HCT116 (cell line): ENCODE results near the gene NEK7. TPM values are rescaled to one million over a fixed set of nuclear protein-coding genes. Genes with fewer than 3 reads are reported as not detected.

ENCODE experiments used
- ATAC-seq: fragments of 200-7000 bp; cut with Tn5 transposase; 2 replicates; pipeline ENCODE4 v1.9.1; 2020; ENCODE audit warnings: mild to moderate bottlenecking, moderate library complexity
- BruUV-seq: library from RNA; stranded (reverse); fragments of 400-500 nt; replicated peaks from 2 replicates; lab custom pipeline; 2021; lab: Mats Ljungman, UMichigan
- CTCF ChIA-PET: fragments of 300-600 bp; sonication (Branson Sonifier 250); formaldehyde crosslinking; loops from one replicate; lab custom pipeline; 2021; ENCODE audit warnings: antibody characterized with exemption; lab: Charles Lee
- POLR2A ChIA-PET: fragments of 300-600, 350-600 bp; sonication (Branson Sonifier 250); formaldehyde crosslinking; loops from one replicate; lab custom pipeline; 2021; ENCODE audit warnings: antibody characterized with exemption; lab: Charles Lee
- RAD21 ChIA-PET, 2 experiments: fragments of 300-600 bp; sonication (Branson Sonifier 250); formaldehyde crosslinking; loops; one replicate each; lab custom pipeline; 2023; ENCODE audit warnings: low total read pairs in 2 of 2; ENCODE audit not compliant: uncharacterized antibody in 2 of 2, unreplicated experiment in 2 of 2, low non-redundant PET in 1 of 2; lab: Charles Lee
- DNase-seq: peaks from one replicate; pipeline ENCODE4 v3.0.0-alpha.2; 2010; ENCODE audit warnings: low read depth, low spot score
- H2AFZ ChIP-seq: fragments of 200-600 bp; shearing (Covaris generic), sonication (generic); 2 replicates; pipeline ENCODE4 v1.6.1; 2017; ENCODE audit warnings: low read depth, mixed run types, mixed read lengths, antibody characterized with exemption, low read length; ENCODE audit not compliant: poor library complexity, severe bottlenecking
- H3K27ac ChIP-seq: 2 replicates; pipeline ENCODE4 v1.5.1; 2012; ENCODE audit warnings: low read depth, low read length
- H3K27me3 ChIP-seq: fragments of 200-600 bp; sonication (generic); 2 replicates; pipeline ENCODE4 v1.6.1; 2016; ENCODE audit warnings: mixed run types, low read length, mixed read lengths; ENCODE audit not compliant: insufficient read depth
- H3K36me3 ChIP-seq, 2 experiments: fragments of 200-500 bp in 1 of 2; fragments of 200-600 bp in 1 of 2; sonication (Bioruptor generic) in 1 of 2; sonication (generic) in 1 of 2; 2 replicates each; pipeline versions ENCODE4 v1.5.1 to v1.6.1; 2014 to 2016; ENCODE audit warnings: low read length in 2 of 2, inconsistent platforms in 1 of 2, mixed read lengths in 1 of 2, mixed run types in 1 of 2; ENCODE audit not compliant: insufficient read depth in 2 of 2, control insufficient read depth in 1 of 2
- H3K4me1 ChIP-seq, 2 experiments: fragments of 200-600 bp in 1 of 2; sonication (generic) in 1 of 2; 2 replicates each; pipeline versions ENCODE4 v1.5.1 to v1.6.1; 2012 to 2017; ENCODE audit warnings: low read length in 2 of 2, inconsistent platforms in 1 of 2, mild to moderate bottlenecking in 1 of 2, mixed read lengths in 1 of 2, mixed run types in 1 of 2, moderate library complexity in 1 of 2; ENCODE audit not compliant: insufficient read depth in 2 of 2, control insufficient read depth in 1 of 2
- H3K4me2 ChIP-seq: fragments of 200-600 bp; sonication (generic); 2 replicates; pipeline ENCODE4 v1.6.1; 2017; ENCODE audit warnings: mixed run types, low read length, mixed read lengths
- H3K4me3 ChIP-seq, 2 experiments: fragments of 200-600 bp in 1 of 2; sonication (generic) in 1 of 2; replicated peaks in 1 of 2; 2 replicates each; pipeline ENCODE4 v1.5.1; 2011 to 2016; ENCODE audit warnings: low read length in 2 of 2, control low read depth in 1 of 2, low read depth in 1 of 2, mild to moderate bottlenecking in 1 of 2, mixed read lengths in 1 of 2, mixed run types in 1 of 2
- H3K79me2 ChIP-seq: fragments of 200-600 bp; sonication (generic); 2 replicates; pipeline ENCODE4 v1.6.1; 2017; ENCODE audit warnings: mild to moderate bottlenecking, mixed run types, low read length, moderate library complexity, mixed read lengths; ENCODE audit not compliant: insufficient read depth
- H3K9ac ChIP-seq: fragments of 200-600 bp; sonication (generic); 2 replicates; pipeline ENCODE4 v1.6.1; 2016; ENCODE audit warnings: low read length, mixed read lengths
- H3K9me2 ChIP-seq: fragments of 200-600 bp; sonication (generic), shearing (Covaris generic); 2 replicates; pipeline ENCODE4 v1.6.1; 2017; ENCODE audit warnings: mixed run types, mild to moderate bottlenecking, moderate library complexity; ENCODE audit not compliant: insufficient read depth
- H3K9me3 ChIP-seq, 2 experiments: fragments of 200-500 bp in 1 of 2; fragments of 200-600 bp in 1 of 2; sonication (Bioruptor generic) in 1 of 2; sonication (generic) in 1 of 2; 2 replicates each; pipeline ENCODE4 v1.6.1; 2014 to 2017; ENCODE audit warnings: low read length in 2 of 2, mixed read lengths in 2 of 2, inconsistent platforms in 1 of 2, low read depth in 1 of 2, mild to moderate bottlenecking in 1 of 2, mixed run types in 1 of 2, moderate library complexity in 1 of 2; ENCODE audit not compliant: control insufficient read depth in 1 of 2, insufficient read depth in 1 of 2
- H4K20me1 ChIP-seq: fragments of 200-600 bp; sonication (generic), shearing (Covaris generic); 2 replicates; pipeline ENCODE4 v1.6.1; 2017; ENCODE audit warnings: mixed run types, mild to moderate bottlenecking, moderate library complexity; ENCODE audit not compliant: insufficient read depth
- ATF3 ChIP-seq: IDR thresholded peaks from 2 replicates; pipeline ENCODE4 v1.6.1; 2012
- CEBPB ChIP-seq: IDR thresholded peaks from 2 replicates; pipeline ENCODE4 v1.6.1; 2012; ENCODE audit warnings: low read depth
- EGR1 ChIP-seq: IDR thresholded peaks from 2 replicates; pipeline ENCODE4 v1.6.1; 2012; ENCODE audit warnings: low read depth
- ELF1 ChIP-seq: IDR thresholded peaks from 2 replicates; pipeline ENCODE4 v1.6.1; 2012; ENCODE audit warnings: low read depth, borderline replicate concordance
- EZH2 ChIP-seq: fragments of 200-600 bp; sonication (generic); IDR thresholded peaks from 2 replicates; pipeline ENCODE4 v1.6.1; 2017; ENCODE audit warnings: antibody characterized with exemption, mixed run types
- FOSL1 ChIP-seq: IDR thresholded peaks from 2 replicates; pipeline ENCODE4 v1.6.1; 2012; ENCODE audit warnings: low read depth
- POLR2A ChIP-seq: IDR thresholded peaks from 2 replicates; pipeline ENCODE4 v1.7.0; 2011; ENCODE audit warnings: borderline replicate concordance; ENCODE audit not compliant: insufficient read depth, insufficient read length; ENCODE audit errors: extremely low read depth
- POLR2AphosphoS5 ChIP-seq: IDR thresholded peaks from 2 replicates; pipeline ENCODE4 v1.6.1; 2011; ENCODE audit warnings: mild to moderate bottlenecking, low read depth, low read length, moderate library complexity
- REST ChIP-seq: IDR thresholded peaks from 2 replicates; pipeline ENCODE4 v1.6.1; 2012; ENCODE audit warnings: low read depth
- SP1 ChIP-seq: IDR thresholded peaks from 2 replicates; pipeline ENCODE4 v1.6.1; 2012; ENCODE audit warnings: low read depth
- SRF ChIP-seq: IDR thresholded peaks from 2 replicates; pipeline ENCODE4 v1.6.1; 2012; ENCODE audit warnings: low read depth
- TCF7L2 ChIP-seq: IDR thresholded peaks from 2 replicates; pipeline ENCODE4 v1.7.0; 2011; ENCODE audit warnings: borderline replicate concordance, inconsistent platforms; ENCODE audit not compliant: insufficient read depth, insufficient read length; ENCODE audit errors: extremely low read depth
- YY1 ChIP-seq: IDR thresholded peaks from 2 replicates; pipeline ENCODE4 v1.6.1; 2011; ENCODE audit warnings: low read length, low read depth, moderate library complexity, mild to moderate bottlenecking; ENCODE audit not compliant: insufficient replicate concordance; ENCODE audit errors: extremely low read depth
- intact Hi-C: fragments of 100-400 bp; cut with micrococcal nuclease; formaldehyde crosslinking; loops from 2 replicates; pipeline ENCODE4 v1.10.0; 2022
- total RNA-seq: library from RNA; stranded (reverse); gene quantifications from one replicate; pipeline ENCODE4 v1.2.1, GENCODE V29; 2021; ENCODE audit not compliant: unreplicated experiment
- TF ChIP-seq, protein P1 (sequence below), 3 experiments: fragments of 200-600 bp in 1 of 3; sonication (generic) in 1 of 3; IDR thresholded peaks in 2 of 3; conservative IDR thresholded peaks in 1 of 3; 2 replicates each; pipeline ENCODE4 v1.5.1; 2012 to 2017; ENCODE audit warnings: low read depth in 2 of 3, low read length in 2 of 3, antibody characterized with exemption in 1 of 3, borderline replicate concordance in 1 of 3, control low read depth in 1 of 3, mild to moderate bottlenecking in 1 of 3, mixed read lengths in 1 of 3, mixed run types in 1 of 3, moderate library complexity in 1 of 3; ENCODE audit not compliant: insufficient read depth in 1 of 3

The NEK7 gene
- total RNA-seq, 1 experiment from 2014 or later, result 33.0 TPM

DNA sequence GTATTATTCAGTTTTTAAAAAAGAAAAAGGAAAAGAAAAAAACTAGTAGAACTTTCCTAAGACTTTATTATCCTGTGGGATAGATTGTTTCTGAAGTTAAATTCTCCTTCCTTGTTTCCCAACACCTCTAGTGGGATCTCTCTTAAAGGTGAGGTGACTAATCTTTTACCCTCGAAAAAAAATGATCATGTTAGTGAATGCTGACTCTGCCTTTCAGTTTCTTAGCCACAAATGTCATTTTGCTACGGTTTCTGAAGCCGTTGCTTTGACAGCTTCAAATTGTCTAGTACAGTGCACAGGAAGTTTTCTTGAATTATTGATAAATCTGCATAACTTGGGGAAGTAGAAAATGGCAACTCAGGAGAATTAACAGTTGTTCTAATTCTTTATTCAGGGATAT lies 13.0 kb upstream of the NEK7 start:
- no TSS peak for BruUV-seq
- no peaks in the 10 kb centered on the region for H4K20me1 ChIP-seq
- ChIA-PET CTCF (no interaction called here), POLR2A (no interaction called here), RAD21 (no interaction called here)
- H3K27me3 ChIP-seq, result no peaks in the 10 kb centered on the region
- no peak overlapping the region for H2AFZ ChIP-seq
- no peaks in the 10 kb centered on the region for H3K79me2 ChIP-seq
- H3K9me2 ChIP-seq, result peaks cover 4% of the 10 kb centered on the region
- no peak overlapping the region for H3K4me3 ChIP-seq
- no peak overlapping the region for H3K27ac ChIP-seq
- ATAC-seq (no peak), DNase-seq (no peak)
- no peaks in the 10 kb centered on the region for H3K36me3 ChIP-seq
- H3K4me2 ChIP-seq, result no peak overlapping the region
- intact Hi-C loops, result no loop called here
- H3K4me1 ChIP-seq, result no peaks in the 10 kb centered on the region
- no peaks in the 10 kb centered on the region for H3K9me3 ChIP-seq
- TF ChIP-seq ATF3, result no peak
- no peak for TF ChIP-seq POLR2AphosphoS5
- H3K9ac ChIP-seq, result no peak overlapping the region

- H3K4me1 ChIP-seq, result no peaks in the 10 kb centered on the region
- POLR2A ChIA-PET, result no interaction called here
- H3K27ac ChIP-seq, result no peak overlapping the region
- peaks cover 4% of the 10 kb centered on the region for H3K9me2 ChIP-seq
- H3K9me3 ChIP-seq, result no peaks in the 10 kb centered on the region
- CTCF ChIA-PET, result no interaction called here
- H3K4me3 ChIP-seq, result no peak overlapping the region
- H3K4me2 ChIP-seq, result no peak overlapping the region
- ATAC-seq (no peak), DNase-seq (no peak)
- intact Hi-C loops, result no loop called here
- RAD21 ChIA-PET, result no interaction called here
- H3K79me2 ChIP-seq, result no peaks in the 10 kb centered on the region
- no peaks in the 10 kb centered on the region for H3K27me3 ChIP-seq
- no peak overlapping the region for H2AFZ ChIP-seq
- no TSS peak for BruUV-seq
- H3K36me3 ChIP-seq, result no peaks in the 10 kb centered on the region
- no peaks in the 10 kb centered on the region for H4K20me1 ChIP-seq
- H3K9ac ChIP-seq, result no peak overlapping the region
- TF ChIP-seq EZH2 (no peak), CEBPB (no peak), POLR2AphosphoS5 (no peak), YY1 (no peak), REST (no peak), FOSL1 (no peak), TCF7L2 (no peak), SRF (no peak), SP1 (no peak), ELF1 (no peak), POLR2A (no peak), EGR1 (no peak)
- TF ChIP-seq, protein P1, sequence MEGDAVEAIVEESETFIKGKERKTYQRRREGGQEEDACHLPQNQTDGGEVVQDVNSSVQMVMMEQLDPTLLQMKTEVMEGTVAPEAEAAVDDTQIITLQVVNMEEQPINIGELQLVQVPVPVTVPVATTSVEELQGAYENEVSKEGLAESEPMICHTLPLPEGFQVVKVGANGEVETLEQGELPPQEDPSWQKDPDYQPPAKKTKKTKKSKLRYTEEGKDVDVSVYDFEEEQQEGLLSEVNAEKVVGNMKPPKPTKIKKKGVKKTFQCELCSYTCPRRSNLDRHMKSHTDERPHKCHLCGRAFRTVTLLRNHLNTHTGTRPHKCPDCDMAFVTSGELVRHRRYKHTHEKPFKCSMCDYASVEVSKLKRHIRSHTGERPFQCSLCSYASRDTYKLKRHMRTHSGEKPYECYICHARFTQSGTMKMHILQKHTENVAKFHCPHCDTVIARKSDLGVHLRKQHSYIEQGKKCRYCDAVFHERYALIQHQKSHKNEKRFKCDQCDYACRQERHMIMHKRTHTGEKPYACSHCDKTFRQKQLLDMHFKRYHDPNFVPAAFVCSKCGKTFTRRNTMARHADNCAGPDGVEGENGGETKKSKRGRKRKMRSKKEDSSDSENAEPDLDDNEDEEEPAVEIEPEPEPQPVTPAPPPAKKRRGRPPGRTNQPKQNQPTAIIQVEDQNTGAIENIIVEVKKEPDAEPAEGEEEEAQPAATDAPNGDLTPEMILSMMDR (IDR thresholded peaks at IDR 0.05 in 2 of 3, conservative IDR thresholded peaks at IDR 0.05 in 1 of 3; ENCODE audit: borderline replicate concordance in 1 of 3, insufficient read depth in 1 of 3, low read depth in 2 of 3, low read length in 2 of 3), result no peak
These were observed 9.6 kb upstream of the NEK7 start for GRCh38 chr1:198147216-198147615.
